HFF-Myc (cell line): ENCODE results near the gene ETV6.

ENCODE experiments used
- DNase-seq: peaks from one replicate; pipeline ENCODE4 v3.0.0-alpha.2; 2011; ENCODE audit warnings: low read depth; ENCODE audit errors: extremely low read depth
- H3K4me3 ChIP-seq: replicated peaks from 2 replicates; pipeline ENCODE4 v1.5.1; 2011; ENCODE audit warnings: low read depth, mild to moderate bottlenecking, control low read depth, low read length
- TF ChIP-seq, protein P1 (sequence below): IDR thresholded peaks from 2 replicates; pipeline ENCODE4 v1.5.1; 2012; ENCODE audit warnings: mild to moderate bottlenecking, low read depth, low read length, control low read depth; ENCODE audit errors: missing control alignments

The ETV6 gene

DNA sequence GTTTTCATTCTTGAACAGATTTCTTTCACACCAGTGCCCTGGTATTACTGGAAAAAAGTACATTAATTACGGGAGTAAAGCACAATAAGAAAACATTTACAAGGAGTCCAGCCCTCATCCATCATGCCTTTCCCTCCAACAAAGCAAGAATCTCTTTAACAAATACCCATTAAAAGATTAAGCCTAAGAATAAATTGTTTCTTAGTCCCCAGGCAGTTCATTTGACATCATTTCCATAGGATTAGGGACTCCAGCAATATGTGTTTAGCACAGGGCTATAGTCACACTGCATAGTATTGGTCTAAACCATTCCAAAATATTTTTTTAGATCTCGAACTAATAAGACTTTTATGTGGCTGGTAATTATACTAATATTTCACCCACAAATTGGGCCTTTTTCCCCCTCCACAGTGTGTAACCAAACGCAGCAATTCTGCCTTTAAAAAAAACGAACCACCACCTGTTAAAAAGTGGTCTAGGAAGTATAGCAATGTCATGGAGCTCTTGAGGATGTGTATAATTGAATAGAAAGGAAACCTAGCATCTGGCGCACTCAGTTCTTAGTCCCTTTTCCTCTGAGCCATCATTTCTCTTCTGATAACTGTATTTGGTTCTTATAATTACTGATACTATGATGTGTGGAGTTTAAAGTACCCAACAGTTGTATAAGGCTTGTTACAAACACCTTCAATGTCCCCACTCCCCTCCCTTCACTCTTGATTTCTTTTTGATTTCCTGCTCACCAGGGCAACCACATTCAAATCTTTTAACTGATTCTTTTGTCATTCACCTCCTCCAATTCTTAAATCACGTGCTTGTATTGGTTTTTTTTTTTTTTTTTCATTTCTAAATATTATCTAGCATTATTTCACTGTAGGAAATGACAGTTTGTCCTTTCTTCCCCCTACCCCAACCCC is 138.7 kb downstream of the ETV6 start:
- TF ChIP-seq, protein P1, sequence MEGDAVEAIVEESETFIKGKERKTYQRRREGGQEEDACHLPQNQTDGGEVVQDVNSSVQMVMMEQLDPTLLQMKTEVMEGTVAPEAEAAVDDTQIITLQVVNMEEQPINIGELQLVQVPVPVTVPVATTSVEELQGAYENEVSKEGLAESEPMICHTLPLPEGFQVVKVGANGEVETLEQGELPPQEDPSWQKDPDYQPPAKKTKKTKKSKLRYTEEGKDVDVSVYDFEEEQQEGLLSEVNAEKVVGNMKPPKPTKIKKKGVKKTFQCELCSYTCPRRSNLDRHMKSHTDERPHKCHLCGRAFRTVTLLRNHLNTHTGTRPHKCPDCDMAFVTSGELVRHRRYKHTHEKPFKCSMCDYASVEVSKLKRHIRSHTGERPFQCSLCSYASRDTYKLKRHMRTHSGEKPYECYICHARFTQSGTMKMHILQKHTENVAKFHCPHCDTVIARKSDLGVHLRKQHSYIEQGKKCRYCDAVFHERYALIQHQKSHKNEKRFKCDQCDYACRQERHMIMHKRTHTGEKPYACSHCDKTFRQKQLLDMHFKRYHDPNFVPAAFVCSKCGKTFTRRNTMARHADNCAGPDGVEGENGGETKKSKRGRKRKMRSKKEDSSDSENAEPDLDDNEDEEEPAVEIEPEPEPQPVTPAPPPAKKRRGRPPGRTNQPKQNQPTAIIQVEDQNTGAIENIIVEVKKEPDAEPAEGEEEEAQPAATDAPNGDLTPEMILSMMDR: no peak
- H3K4me3 ChIP-seq: no peak overlapping the region
- DNase-seq: no peak

DNA sequence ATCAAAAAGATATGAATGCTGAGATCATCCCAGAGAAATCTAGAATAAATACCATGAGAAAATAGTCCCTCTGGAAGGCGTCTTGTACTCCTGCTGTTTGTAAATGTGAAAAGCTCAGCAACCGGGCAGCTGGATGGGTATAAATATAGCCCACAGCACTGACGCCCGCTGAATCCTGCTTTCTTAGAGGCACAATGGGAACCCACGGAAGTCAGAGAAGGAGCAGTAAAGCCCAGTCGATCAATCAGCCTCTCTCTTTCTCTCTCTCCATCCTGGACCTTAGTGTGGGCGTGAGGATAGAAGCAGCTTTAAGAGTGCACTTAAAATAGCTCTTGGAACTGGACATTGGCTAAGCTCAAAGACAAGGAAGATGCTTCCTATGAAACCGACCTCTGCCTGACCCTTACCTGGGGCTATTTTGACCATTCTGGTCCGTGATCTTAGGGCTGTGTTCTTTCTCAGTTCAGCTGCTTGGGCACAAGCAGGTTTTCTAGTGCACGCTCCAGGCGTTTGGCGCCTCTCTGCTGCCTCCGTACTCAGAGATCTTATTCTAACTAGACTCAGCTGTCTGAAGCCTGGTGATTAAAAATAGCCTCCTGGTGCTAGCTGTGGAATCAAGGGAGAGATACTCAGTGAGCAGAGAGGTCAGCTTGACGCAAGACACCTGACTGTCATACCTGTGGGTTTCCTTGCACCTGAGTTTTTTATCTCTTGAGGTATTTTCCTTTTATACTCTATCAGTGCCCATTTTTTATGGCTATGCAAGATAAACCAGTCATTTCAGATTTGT is 144.6 kb downstream of the ETV6 start:
- H3K4me3 ChIP-seq: no peak overlapping the region
- TF ChIP-seq, protein P1: no peak
- no peak for DNase-seq

DNA sequence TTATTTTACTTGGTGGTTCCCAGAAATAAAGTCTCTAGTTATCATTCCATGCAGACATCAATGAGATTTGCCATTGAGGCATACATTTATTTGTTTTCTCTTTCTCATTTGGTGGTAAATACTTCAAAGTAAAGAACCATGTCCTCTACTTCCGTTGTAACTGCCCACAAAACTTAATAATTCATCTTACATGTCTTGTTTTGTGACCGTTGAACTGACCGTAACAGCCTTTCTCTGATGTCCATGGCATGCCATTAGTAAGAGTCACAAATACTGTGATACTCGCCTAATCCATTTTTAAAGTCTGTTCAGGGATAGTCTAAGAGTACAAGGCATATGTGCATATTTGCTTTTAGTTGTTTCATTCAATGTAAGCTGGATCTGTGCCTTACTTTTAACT is 145.3 kb downstream of the ETV6 start:
- TF ChIP-seq, protein P1: no peak
- H3K4me3 ChIP-seq: no peak overlapping the region
- DNase-seq: no peak

DNA sequence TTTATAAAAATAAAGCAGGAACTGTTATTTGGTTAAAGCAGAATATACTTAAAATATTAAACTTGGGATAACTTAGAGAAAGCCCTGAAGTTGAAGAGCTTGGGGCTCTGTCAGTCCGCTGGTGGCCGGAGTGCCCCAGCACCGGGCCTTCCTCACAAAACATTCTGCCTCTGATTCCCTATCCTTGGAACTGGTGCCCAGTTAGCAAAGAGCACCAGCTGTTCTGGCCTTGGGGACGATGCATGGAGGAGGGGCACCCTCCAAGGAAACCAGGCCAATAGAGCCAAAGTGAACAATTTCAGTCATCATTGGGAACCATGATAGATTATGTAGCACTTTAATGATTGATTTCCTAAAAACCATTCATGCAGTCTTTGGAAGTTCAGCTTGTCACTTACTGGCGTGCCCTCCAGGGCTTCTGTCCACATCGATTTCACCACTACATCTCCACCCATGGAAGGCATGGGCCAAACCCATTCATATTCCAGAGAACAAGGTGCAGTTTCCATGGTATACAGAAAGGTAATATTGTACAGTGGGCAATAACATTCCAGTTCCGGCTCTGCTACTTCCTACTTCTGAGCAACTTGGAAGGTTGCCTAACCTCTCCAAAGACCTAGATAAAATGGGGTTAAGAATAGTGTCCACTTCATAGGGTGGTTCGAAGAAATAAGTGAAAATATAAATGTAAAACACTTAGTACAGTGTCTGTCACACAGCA is 145.9 kb downstream of the ETV6 start:
- no peak for DNase-seq
- TF ChIP-seq, protein P1: no peak
- H3K4me3 ChIP-seq: no peak overlapping the region

DNA sequence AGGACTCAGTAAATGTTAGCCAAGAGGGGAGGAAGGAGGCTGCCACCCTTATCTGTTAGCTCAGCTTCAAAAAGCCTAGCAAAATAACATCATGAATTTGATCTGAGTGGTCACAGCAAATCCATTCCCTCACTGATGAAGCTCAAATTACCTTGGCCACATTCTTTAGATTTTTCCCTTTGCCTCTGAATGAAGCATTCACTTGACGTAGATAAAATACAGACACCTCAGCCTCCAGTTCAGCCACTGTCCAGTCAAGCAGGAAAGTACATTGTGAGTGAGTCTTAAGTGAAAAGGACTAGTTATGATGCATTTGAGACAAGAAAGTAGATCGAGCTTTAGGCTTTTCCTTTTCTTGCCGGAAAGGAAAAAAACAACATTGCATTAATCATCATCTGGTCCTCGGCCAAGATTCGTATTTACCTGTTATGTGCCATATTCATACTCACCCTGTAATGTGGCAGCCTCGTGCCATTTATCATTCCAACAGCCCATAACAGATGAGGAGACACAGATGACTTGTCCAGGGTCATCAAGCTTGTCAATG is 146.5 kb downstream of the ETV6 start:
- H3K4me3 ChIP-seq: no peak overlapping the region
- TF ChIP-seq, protein P1: no peak
- peak; percentile 38 for DNase-seq

DNA sequence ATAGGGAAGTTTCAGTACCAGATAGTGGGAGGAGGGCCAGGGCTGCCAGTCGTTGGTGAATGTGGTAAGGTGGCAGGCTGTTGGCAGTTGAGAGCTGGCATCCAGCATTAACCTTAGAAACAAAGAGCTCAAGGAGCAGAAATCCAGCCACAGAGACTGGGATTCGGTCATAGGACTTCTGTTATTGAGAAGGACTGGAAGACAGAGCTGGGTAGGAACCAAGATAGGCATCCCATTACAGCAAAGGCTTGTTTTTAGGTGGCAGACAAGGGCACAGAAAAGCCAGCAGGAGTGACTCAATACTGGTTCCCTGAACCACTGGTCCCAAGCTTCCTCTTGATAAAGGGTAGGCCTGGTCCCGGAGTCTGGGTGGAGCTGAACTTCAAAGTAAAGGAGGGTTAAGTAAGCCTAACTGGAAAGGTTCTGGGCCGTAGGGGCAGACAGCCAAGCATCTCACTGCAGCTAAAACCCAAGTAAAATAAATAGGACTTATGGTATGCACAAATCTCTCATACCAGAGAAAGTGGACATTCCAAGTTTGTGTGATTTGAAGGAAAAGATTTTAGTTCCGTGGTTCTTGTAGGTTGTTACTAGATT is 147.9 kb downstream of the ETV6 start:
- TF ChIP-seq, protein P1: no peak
- peak; percentile 6 for DNase-seq
- H3K4me3 ChIP-seq: no peak overlapping the region
